Measurements from ENCODE around the gene UBAP1L. TPM values are rescaled to one million over a fixed set of nuclear protein-coding genes. Genes with fewer than 3 reads are reported as not detected.

UBAP1L gene
- total and polyA plus RNA-seq, 2 donors (not counting 3 experiments of a cell fraction or from before 2014, with no cell fraction given), result 1.9 to 5.0 TPM

GRCh38 chr15:65095747-65096104 lies 19.3 kb downstream of the UBAP1L start:
- intact Hi-C loops (cut with micrococcal nuclease), result no loop called here
- DNase-seq (ENCODE audit: low read depth, low spot score), result no peak
- dilution Hi-C loops (cut with MboI; ENCODE audit: extremely low pct_ligation_motif_present, low sequenced_read_pairs), result no loop called here
- Histone ChIP-seq H3K9me3 (replicated peaks; ENCODE audit: control insufficient read depth, insufficient read depth, low read length) (no peaks in the 10 kb centered on the region), H3K36me3 (ENCODE audit: control insufficient read depth in 2 of 2, extremely low read depth in 1 of 2, insufficient read depth in 2 of 2, low read length in 2 of 2) (peaks cover 0 to 9% of the 10 kb centered on the region in 2 experiments), H3K79me2 (ENCODE audit: control insufficient read depth, insufficient read depth, low read length) (no peaks in the 10 kb centered on the region), H2AFZ (ENCODE audit: low read depth, low read length) (no peak overlapping the region), H4K20me1 (replicated peaks; ENCODE audit: control insufficient read depth, extremely low read depth, insufficient read depth, low read length) (no peaks in the 10 kb centered on the region), H3K9me1 (replicated peaks; ENCODE audit: control insufficient read depth, extremely low read depth, insufficient read depth, low read length) (no peaks in the 10 kb centered on the region), H3K4me3 (replicated peaks in 1 of 3; ENCODE audit: insufficient read depth in 1 of 3, low read depth in 1 of 3, low read length in 3 of 3) (no peak overlapping the region), H3K4me1 (ENCODE audit: control insufficient read depth, extremely low read depth, insufficient read depth, low read length) (no peaks in the 10 kb centered on the region), H3K9ac (replicated peaks; ENCODE audit: extremely low read depth, insufficient read depth, low read length) (no peak overlapping the region), H3K27me3 (ENCODE audit: control insufficient read depth in 2 of 2, insufficient read depth in 2 of 2, low read length in 2 of 2) (no peaks in the 10 kb centered on the region), H3K27ac (ENCODE audit: insufficient read depth, low read depth, low read length) (no peak overlapping the region), H3K4me2 (ENCODE audit: insufficient read depth, low read length) (no peak overlapping the region)
- TF ChIP-seq FOS (IDR thresholded peaks at IDR 0.05; ENCODE audit: borderline replicate concordance, insufficient read depth, low read length) (no peak), EZH2 (IDR thresholded peaks at IDR 0.05; ENCODE audit: borderline replicate concordance, low read depth, low read length, severe bottlenecking) (no peak), POLR2A (IDR thresholded peaks at IDR 0.05; ENCODE audit: low read depth, low read length) (no peak), GATA2 (IDR thresholded peaks at IDR 0.05; ENCODE audit: insufficient read depth, insufficient read length, low read depth, low read length) (no peak), CTCF (IDR thresholded peaks at IDR 0.05; ENCODE audit: extremely low read depth in 1 of 2, insufficient read depth in 1 of 2, low read depth in 1 of 2, low read length in 2 of 2) (no peak), POLR2AphosphoS5 (IDR thresholded peaks at IDR 0.05; ENCODE audit: insufficient read depth, low read depth, low read length) (no peak), JUN (IDR thresholded peaks at IDR 0.05; ENCODE audit: borderline replicate concordance, insufficient read depth, insufficient read length, low read depth) (no peak), MYC (IDR thresholded peaks at IDR 0.05; ENCODE audit: low read depth, low read length) (no peak)
- TF ChIP-seq, protein P1, sequence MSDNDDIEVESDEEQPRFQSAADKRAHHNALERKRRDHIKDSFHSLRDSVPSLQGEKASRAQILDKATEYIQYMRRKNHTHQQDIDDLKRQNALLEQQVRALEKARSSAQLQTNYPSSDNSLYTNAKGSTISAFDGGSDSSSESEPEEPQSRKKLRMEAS (IDR thresholded peaks at IDR 0.05; ENCODE audit: insufficient read depth, insufficient read length), result no peak
- no peak for FAIRE-seq
- ChIA-PET CTCF (interaction anchor here (0.9 to 1.5 kb wide), 4 partner anchors 9 to 62 kb away, joined by 3 to 6 read pairs (median 5); no protein-coding TSS in a partner anchor), POLR2A (no interaction called here)
- BruUV-seq (replicated peaks), result no TSS peak
